ENCODE results near the gene EEF1AKMT3.

GRCh38 chr12:57739914-57740538 is 32.4 kb upstream of the EEF1AKMT3 start:
- TF ChIP-seq, protein P1, sequence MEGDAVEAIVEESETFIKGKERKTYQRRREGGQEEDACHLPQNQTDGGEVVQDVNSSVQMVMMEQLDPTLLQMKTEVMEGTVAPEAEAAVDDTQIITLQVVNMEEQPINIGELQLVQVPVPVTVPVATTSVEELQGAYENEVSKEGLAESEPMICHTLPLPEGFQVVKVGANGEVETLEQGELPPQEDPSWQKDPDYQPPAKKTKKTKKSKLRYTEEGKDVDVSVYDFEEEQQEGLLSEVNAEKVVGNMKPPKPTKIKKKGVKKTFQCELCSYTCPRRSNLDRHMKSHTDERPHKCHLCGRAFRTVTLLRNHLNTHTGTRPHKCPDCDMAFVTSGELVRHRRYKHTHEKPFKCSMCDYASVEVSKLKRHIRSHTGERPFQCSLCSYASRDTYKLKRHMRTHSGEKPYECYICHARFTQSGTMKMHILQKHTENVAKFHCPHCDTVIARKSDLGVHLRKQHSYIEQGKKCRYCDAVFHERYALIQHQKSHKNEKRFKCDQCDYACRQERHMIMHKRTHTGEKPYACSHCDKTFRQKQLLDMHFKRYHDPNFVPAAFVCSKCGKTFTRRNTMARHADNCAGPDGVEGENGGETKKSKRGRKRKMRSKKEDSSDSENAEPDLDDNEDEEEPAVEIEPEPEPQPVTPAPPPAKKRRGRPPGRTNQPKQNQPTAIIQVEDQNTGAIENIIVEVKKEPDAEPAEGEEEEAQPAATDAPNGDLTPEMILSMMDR (IDR thresholded peaks at IDR 0.05): no peak
- TF ChIP-seq POLR2A (IDR thresholded peaks at IDR 0.05): no peak
